GM12892 (cell line): Measurements from ENCODE around the gene PLA2G4D.

Experiments used
- DNase-seq: peaks from one replicate; pipeline ENCODE4 v3.0.0; 2011; ENCODE audit not compliant: insufficient read length
- FAIRE-seq: peaks from 2 replicates; lab custom pipeline; 2011; peaks lifted over from hg19 to GRCh38; lab: Jason Lieb, UNC
- POLR2A ChIP-seq: IDR thresholded peaks from 2 replicates; pipeline ENCODE4 v1.6.1; 2011; ENCODE audit warnings: low read depth, low read length, control low read depth
- POLR2AphosphoS5 ChIP-seq: IDR thresholded peaks from 2 replicates; pipeline ENCODE4 v1.6.1; 2011; ENCODE audit warnings: low read depth, low read length, control low read depth
- TAF1 ChIP-seq: IDR thresholded peaks from 2 replicates; pipeline ENCODE4 v1.6.1; 2011; ENCODE audit warnings: low read depth, mild to moderate bottlenecking, control low read depth, low read length, borderline replicate concordance

PLA2G4D gene

DNA sequence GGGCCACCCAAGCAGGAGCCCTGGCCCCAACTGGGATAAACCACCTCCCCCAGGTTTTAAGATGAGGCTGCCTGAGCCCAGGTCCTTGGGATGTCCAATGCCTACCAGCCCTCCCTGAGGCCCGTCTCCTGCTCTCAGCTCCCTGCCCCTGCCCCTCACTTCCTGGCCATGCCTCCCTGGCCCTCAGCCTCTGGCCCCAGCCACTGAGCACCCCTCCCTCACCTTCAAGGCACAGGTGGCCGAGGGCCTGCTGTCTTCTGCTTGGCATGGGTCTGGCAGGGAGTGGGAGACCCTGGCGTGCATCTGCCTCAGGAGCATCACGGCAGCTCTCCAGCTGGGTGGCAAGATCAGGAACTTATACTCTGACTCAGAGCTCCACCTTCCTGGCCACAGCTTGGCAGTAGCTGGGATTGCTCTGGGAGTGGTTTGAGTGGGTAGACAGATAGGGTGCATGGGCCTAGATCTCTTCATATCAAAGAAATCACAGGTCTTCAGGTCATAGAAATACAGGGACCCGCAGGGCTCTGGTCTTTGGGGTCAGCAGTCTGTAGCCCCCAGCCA, 73.6 kb downstream of the PLA2G4D start, which contains the start of gene PLA2G4E:
Gene PLA2G4E (minus strand): TSS at position 330 of the 561 bp plus-strand sequence. CDS start 12 bp downstream, at position 318.
- DNase-seq: no peak
- no peak for TF ChIP-seq POLR2AphosphoS5
- TF ChIP-seq POLR2A: no peak
- no peak for TF ChIP-seq TAF1
- no peak for FAIRE-seq

DNA sequence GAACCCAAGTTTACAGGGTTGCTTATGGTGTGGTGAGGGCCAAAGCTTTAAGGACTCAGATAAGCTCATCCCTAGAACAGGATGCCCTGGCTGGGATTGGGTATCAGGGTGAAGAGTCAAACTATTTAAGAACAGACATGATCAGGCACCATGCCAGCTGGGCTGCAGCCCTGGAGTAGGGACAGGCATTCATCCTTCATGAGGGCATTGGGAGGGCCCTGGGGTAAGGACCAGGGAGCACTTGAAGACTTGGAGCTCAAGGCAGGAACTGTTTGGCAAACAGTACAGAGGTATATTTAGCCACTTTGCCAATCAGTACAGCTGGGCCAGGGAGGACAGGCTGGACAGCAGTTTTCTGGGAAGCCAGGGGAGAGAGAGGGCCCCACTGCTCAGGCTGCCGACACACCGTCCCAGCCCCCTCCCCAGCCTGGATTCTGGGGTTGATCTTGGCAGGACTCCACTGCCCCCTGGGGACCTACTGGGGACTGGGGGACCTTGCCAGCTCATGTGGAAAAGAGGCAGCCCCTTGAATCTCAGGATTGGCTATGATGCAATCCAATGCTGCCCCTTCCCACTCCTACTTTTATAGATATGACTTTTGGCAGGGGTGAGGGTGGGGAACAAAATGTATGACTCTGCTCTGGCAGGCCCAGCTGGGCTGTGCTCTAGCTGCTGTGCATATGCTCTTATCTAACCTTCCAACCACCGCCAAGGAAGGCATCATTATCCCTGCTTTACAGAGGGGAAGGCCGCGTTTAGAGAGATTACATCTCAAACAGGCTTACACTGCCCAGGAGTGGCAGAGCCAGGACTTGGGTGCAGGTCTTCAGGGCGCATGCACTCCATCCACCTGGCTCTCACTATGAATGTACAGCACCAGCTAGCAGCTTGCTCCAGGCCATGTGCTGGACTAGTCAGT, 75.8 kb downstream of the PLA2G4D start:
- FAIRE-seq: no peak
- TF ChIP-seq POLR2A (no peak), TAF1 (no peak), POLR2AphosphoS5 (no peak)
- no peak for DNase-seq
